ENCODE measurements around the gene PTPN21.

The PTPN21 gene

GRCh38 chr14:88515499-88516221 is 39.1 kb downstream of the PTPN21 start:
- no peak for DNase-seq (ENCODE audit: low read depth)
- H3K4me3 ChIP-seq (replicated peaks; ENCODE audit: low read depth, low read length): no peak overlapping the region
- TF ChIP-seq CTCF (IDR thresholded peaks at IDR 0.05; ENCODE audit: low read length, missing control alignments): no peak

GRCh38 chr14:88507208-88507607 is 47.6 kb downstream of the PTPN21 start:
- no peak overlapping the region for H3K4me3 ChIP-seq (replicated peaks; ENCODE audit: low read depth, low read length)
- no peak for DNase-seq (ENCODE audit: low read depth)
- no peak for TF ChIP-seq CTCF (IDR thresholded peaks at IDR 0.05; ENCODE audit: low read length, missing control alignments)

- no peak for TF ChIP-seq CTCF (IDR thresholded peaks at IDR 0.05; ENCODE audit: low read length, missing control alignments)
- H3K4me3 ChIP-seq (replicated peaks; ENCODE audit: low read depth, low read length): no peak overlapping the region
- DNase-seq (ENCODE audit: low read depth): no peak
These were observed 49.2 kb downstream of the PTPN21 start for GRCh38 chr14:88505621-88506020.

- H3K4me3 ChIP-seq (replicated peaks; ENCODE audit: low read depth, low read length): no peak overlapping the region
- DNase-seq (ENCODE audit: low read depth): no peak
- no peak for TF ChIP-seq CTCF (IDR thresholded peaks at IDR 0.05; ENCODE audit: low read length, missing control alignments)
These were observed 50.2 kb downstream of the PTPN21 start for GRCh38 chr14:88504602-88505001.

GRCh38 chr14:88503754-88504406 is 50.9 kb downstream of the PTPN21 start:
- no peak for TF ChIP-seq CTCF (IDR thresholded peaks at IDR 0.05; ENCODE audit: low read length, missing control alignments)
- no peak overlapping the region for H3K4me3 ChIP-seq (replicated peaks; ENCODE audit: low read depth, low read length)
- no peak for DNase-seq (ENCODE audit: low read depth)

GRCh38 chr14:88502740-88503139 is 52.1 kb downstream of the PTPN21 start:
- no peak overlapping the region for H3K4me3 ChIP-seq (replicated peaks; ENCODE audit: low read depth, low read length)
- TF ChIP-seq CTCF (IDR thresholded peaks at IDR 0.05; ENCODE audit: low read length, missing control alignments): no peak
- no peak for DNase-seq (ENCODE audit: low read depth)

- no peak for DNase-seq (ENCODE audit: low read depth)
- no peak for TF ChIP-seq CTCF (IDR thresholded peaks at IDR 0.05; ENCODE audit: low read length, missing control alignments)
These were observed 54.2 kb downstream of the PTPN21 start for GRCh38 chr14:88500611-88501010.

More at GRCh38 chr14:88500611-88501010, 54.2 kb downstream of the PTPN21 start:
- no peak overlapping the region for H3K4me3 ChIP-seq (replicated peaks; ENCODE audit: low read depth, low read length)

Measured in fibroblast of pulmonary artery (primary cell).